Loucy (cell line): ENCODE data around the gene FCSK.

Source experiments
- H2AFZ ChIP-seq: fragments of 200-600 bp; sonication (generic); 2 replicates; pipeline ENCODE4 v1.6.0; 2016; ENCODE audit warnings: antibody characterized with exemption, mild to moderate bottlenecking, low read length, moderate library complexity
- H3F3A ChIP-seq: fragments of 200-600 bp; 2 replicates; pipeline ENCODE4 v1.6.0; 2016; ENCODE audit warnings: antibody characterized with exemption, low read depth, mild to moderate bottlenecking
- H3K27me3 ChIP-seq: fragments of 200-600 bp; sonication (generic); 2 replicates; pipeline ENCODE4 v1.6.1; 2014; ENCODE audit warnings: low read length, mild to moderate bottlenecking; ENCODE audit not compliant: insufficient read depth, poor library complexity, severe bottlenecking
- H3K36me3 ChIP-seq: fragments of 200-600 bp; sonication (generic); 2 replicates; pipeline ENCODE4 v1.6.1; 2016; ENCODE audit warnings: low read length; ENCODE audit not compliant: insufficient read depth
- H3K4me1 ChIP-seq: fragments of 200-600 bp; sonication (generic); 2 replicates; pipeline ENCODE4 v1.5.1; 2014; ENCODE audit warnings: low read length, mild to moderate bottlenecking; ENCODE audit not compliant: insufficient read depth, poor library complexity, severe bottlenecking
- H3K4me2 ChIP-seq: fragments of 200-600 bp; sonication (generic); 2 replicates; pipeline ENCODE4 v1.6.0; 2014; ENCODE audit warnings: antibody characterized with exemption, low read length, low read depth, mild to moderate bottlenecking; ENCODE audit not compliant: poor library complexity, severe bottlenecking
- H3K4me3 ChIP-seq: fragments of 200-600 bp; sonication (generic); 2 replicates; pipeline ENCODE4 v1.5.1; 2014; ENCODE audit warnings: low read length, mild to moderate bottlenecking, mixed read lengths; ENCODE audit not compliant: poor library complexity, severe bottlenecking
- H3K79me2 ChIP-seq: fragments of 200-600 bp; sonication (generic); 2 replicates; pipeline ENCODE4 v1.6.1; 2014; ENCODE audit warnings: low read length; ENCODE audit not compliant: insufficient read depth
- H3K9ac ChIP-seq: fragments of 200-600 bp; sonication (generic); 2 replicates; pipeline ENCODE4 v1.6.0; 2014; ENCODE audit warnings: mild to moderate bottlenecking, low read depth, low read length, moderate library complexity; ENCODE audit not compliant: poor library complexity, severe bottlenecking
- H3K9me2 ChIP-seq: fragments of 200-600 bp; sonication (generic); replicated peaks from 2 replicates; pipeline ENCODE4 v1.6.1; 2016; ENCODE audit warnings: low read depth, low read length, mixed read lengths
- H3K9me3 ChIP-seq: fragments of 200-600 bp; sonication (generic); 2 replicates; pipeline ENCODE4 v1.6.1; 2014; ENCODE audit warnings: mild to moderate bottlenecking, antibody characterized with exemption, low read length, low read depth; ENCODE audit not compliant: insufficient read depth
- H4K20me1 ChIP-seq: fragments of 200-600 bp; sonication (generic); 2 replicates; pipeline ENCODE4 v1.6.0; 2014; ENCODE audit warnings: antibody characterized with exemption, low read length, mild to moderate bottlenecking; ENCODE audit not compliant: insufficient read depth, poor library complexity, severe bottlenecking
- EZH2phosphoT487 ChIP-seq: fragments of 200-600 bp; IDR thresholded peaks from 2 replicates; pipeline ENCODE4 v1.6.1; 2018; ENCODE audit warnings: antibody characterized with exemption, mild to moderate bottlenecking, moderate library complexity, borderline replicate concordance
- TF ChIP-seq, protein P1 (sequence below): fragments of 200-600 bp; sonication (generic); conservative IDR thresholded peaks from 2 replicates; pipeline ENCODE4 v1.5.1; 2014; ENCODE audit warnings: mild to moderate bottlenecking, antibody characterized with exemption, low read length

Gene FCSK

DNA sequence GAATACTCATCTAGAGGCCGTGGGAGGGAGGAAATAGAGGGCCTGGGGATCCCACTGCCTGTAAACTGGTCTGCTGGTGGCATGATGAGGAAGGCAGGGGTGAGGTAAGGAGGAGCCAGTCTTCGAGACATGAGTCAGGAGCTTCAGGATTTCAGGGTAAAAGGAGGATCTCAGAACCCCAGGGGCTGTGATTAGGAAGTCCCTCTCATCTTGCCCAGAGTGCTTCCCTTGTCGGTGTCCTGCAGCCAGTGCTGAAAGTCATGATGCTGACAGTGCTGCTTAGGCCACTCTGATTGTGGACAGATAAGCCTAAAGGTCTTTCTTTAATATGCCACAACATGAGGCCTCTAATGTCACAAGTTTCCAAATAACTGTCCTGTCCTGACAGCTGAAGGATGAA lies 39.4 kb downstream of the FCSK start:
- H3K9me3 ChIP-seq: no peaks in the 10 kb centered on the region
- no peaks in the 10 kb centered on the region for H3K79me2 ChIP-seq
- H3K9ac ChIP-seq: no peak overlapping the region
- TF ChIP-seq EZH2phosphoT487: no peak
- TF ChIP-seq, protein P1, sequence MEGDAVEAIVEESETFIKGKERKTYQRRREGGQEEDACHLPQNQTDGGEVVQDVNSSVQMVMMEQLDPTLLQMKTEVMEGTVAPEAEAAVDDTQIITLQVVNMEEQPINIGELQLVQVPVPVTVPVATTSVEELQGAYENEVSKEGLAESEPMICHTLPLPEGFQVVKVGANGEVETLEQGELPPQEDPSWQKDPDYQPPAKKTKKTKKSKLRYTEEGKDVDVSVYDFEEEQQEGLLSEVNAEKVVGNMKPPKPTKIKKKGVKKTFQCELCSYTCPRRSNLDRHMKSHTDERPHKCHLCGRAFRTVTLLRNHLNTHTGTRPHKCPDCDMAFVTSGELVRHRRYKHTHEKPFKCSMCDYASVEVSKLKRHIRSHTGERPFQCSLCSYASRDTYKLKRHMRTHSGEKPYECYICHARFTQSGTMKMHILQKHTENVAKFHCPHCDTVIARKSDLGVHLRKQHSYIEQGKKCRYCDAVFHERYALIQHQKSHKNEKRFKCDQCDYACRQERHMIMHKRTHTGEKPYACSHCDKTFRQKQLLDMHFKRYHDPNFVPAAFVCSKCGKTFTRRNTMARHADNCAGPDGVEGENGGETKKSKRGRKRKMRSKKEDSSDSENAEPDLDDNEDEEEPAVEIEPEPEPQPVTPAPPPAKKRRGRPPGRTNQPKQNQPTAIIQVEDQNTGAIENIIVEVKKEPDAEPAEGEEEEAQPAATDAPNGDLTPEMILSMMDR: no peak
- no peaks in the 10 kb centered on the region for H3K27me3 ChIP-seq
- no peaks in the 10 kb centered on the region for H3K9me2 ChIP-seq
- no peaks in the 10 kb centered on the region for H3F3A ChIP-seq
- no peaks in the 10 kb centered on the region for H3K4me1 ChIP-seq
- H3K4me3 ChIP-seq: no peak overlapping the region
- H3K4me2 ChIP-seq: no peak overlapping the region
- H3K36me3 ChIP-seq: peaks cover 4% of the 10 kb centered on the region; the same call in 1 of the 2 replicates
- H4K20me1 ChIP-seq: no peaks in the 10 kb centered on the region
- H2AFZ ChIP-seq: no peak overlapping the region

DNA sequence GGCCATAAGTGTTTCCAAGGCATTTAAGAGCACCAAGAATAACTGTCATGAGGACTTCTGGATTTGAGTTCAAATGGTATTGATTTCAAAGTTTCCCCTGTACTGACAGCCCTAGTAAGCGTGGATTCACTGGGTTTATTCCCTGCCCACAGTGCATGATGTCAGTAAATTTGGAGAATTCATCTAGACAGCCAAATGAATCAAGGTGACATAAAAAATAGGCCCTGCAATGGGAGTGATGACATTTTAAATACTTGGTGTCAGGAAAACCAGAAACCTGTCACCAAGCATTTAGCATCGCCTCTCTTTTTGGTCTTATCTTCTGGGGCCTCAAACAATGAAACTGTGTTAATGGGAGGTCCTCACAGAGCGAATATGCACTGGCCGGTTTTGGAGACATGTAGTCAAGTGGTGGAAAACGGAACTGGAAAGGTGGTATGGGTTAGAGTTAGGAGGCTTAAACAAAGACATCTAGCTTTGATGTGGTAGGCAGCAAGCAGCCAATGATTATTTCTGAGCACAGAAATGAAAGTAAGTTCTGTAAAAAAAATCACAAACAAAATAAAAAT lies 39.9 kb downstream of the FCSK start:
- Histone ChIP-seq H2AFZ (no peak overlapping the region), H3K4me2 (no peak overlapping the region), H3K4me3 (no peak overlapping the region), H3K9me3 (no peaks in the 10 kb centered on the region), H3K4me1 (no peaks in the 10 kb centered on the region), H3K36me3 (peaks cover 4% of the 10 kb centered on the region; the same call in 1 of the 2 replicates), H3K27me3 (no peaks in the 10 kb centered on the region), H3K79me2 (no peaks in the 10 kb centered on the region), H3K9me2 (no peaks in the 10 kb centered on the region), H3F3A (no peaks in the 10 kb centered on the region), H4K20me1 (no peaks in the 10 kb centered on the region), H3K9ac (no peak overlapping the region)
- TF ChIP-seq, protein P1: no peak
- TF ChIP-seq EZH2phosphoT487: no peak

DNA sequence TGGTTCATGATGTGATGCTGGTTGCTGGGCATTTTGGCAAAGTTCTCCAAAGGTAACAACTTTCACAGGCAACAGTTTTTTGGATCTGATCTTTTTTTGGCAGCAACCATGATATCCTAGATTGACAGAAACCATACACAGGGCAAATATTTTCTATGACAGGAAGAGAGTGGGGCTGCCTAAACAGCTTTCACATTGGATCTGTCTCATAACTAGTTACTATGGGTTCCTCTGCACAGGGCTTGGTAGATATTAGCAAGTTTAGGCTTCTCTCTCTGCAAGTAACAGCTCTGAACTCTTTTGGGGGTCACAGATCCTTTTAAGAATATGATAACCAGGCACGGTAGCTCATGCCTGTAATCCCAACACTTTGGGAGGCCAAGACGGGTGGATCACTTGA lies 40.4 kb downstream of the FCSK start:
- Histone ChIP-seq H3K36me3 (peaks cover 4% of the 10 kb centered on the region; the same call in 1 of the 2 replicates), H4K20me1 (no peaks in the 10 kb centered on the region), H3K79me2 (no peaks in the 10 kb centered on the region), H3K27me3 (no peaks in the 10 kb centered on the region), H3K4me3 (no peak overlapping the region), H3K9ac (no peak overlapping the region), H3K4me2 (no peak overlapping the region), H3K9me3 (no peaks in the 10 kb centered on the region), H3K4me1 (no peaks in the 10 kb centered on the region), H3F3A (no peaks in the 10 kb centered on the region), H2AFZ (no peak overlapping the region), H3K9me2 (no peaks in the 10 kb centered on the region)
- TF ChIP-seq, protein P1: no peak
- no peak for TF ChIP-seq EZH2phosphoT487
